Naive B cell (primary cell): Measurements from ENCODE around the gene ENDOV. TPM values are rescaled to one million over a fixed set of nuclear protein-coding genes. Genes with fewer than 3 reads are reported as not detected.
A peak's percentile ranks its signal among the peaks of the same experiment; 100 is the strongest.

Experiments used
- ATAC-seq, 2 donors: fragments of 150-1000 bp; cut with Tn5 transposase; 2 replicates each; pipeline ENCODE4 v1.10.0; 2021; ENCODE audit warnings: low read depth in 2 of 2, mild to moderate bottlenecking in 2 of 2, moderate library complexity in 2 of 2
- DNase-seq: peaks from one replicate; pipeline ENCODE4 v3.0.0; 2022
- H3K27ac Mint-ChIP-seq, 6 donors: one replicate each; pipeline ENCODE4 v1.8.0; 2020 to 2022; ENCODE audit warnings: mild to moderate bottlenecking in 6 of 6, mixed read lengths in 6 of 6, moderate library complexity in 5 of 6, inconsistent platforms in 2 of 6
- H3K27me3 Mint-ChIP-seq, 3 donors: one replicate each; pipeline ENCODE4 v1.8.0; 2021 to 2022; ENCODE audit warnings: mixed read lengths in 3 of 3, mild to moderate bottlenecking in 1 of 3
- H3K36me3 Mint-ChIP-seq, 2 donors: one replicate each; pipeline ENCODE4 v1.8.0; 2020 to 2022; ENCODE audit warnings: mixed read lengths in 2 of 2, inconsistent platforms in 1 of 2, mild to moderate bottlenecking in 1 of 2
- H3K4me1 Mint-ChIP-seq, 3 donors: one replicate each; pipeline ENCODE4 v1.8.0; 2020 to 2022; ENCODE audit warnings: mixed read lengths in 3 of 3, inconsistent platforms in 1 of 3, mild to moderate bottlenecking in 1 of 3, moderate library complexity in 1 of 3
- H3K4me3 Mint-ChIP-seq, 8 donors: one replicate each; pipeline ENCODE4 v1.8.0; 2020 to 2022; ENCODE audit warnings: mild to moderate bottlenecking in 8 of 8, mixed read lengths in 8 of 8, moderate library complexity in 8 of 8, inconsistent platforms in 2 of 8
- H3K9me3 Mint-ChIP-seq, 7 donors: one replicate each; pipeline ENCODE4 v1.8.0; 2020 to 2022; ENCODE audit warnings: mixed read lengths in 7 of 7, mild to moderate bottlenecking in 5 of 7, inconsistent platforms in 2 of 7, moderate library complexity in 1 of 7
- polyA plus RNA-seq, 6 donors: library from polyadenylated mRNA; unstranded; fragments of 300-500 nt; fragmentation: Illumina TruSeq; gene quantifications; one replicate each; pipeline ENCODE4 v1.2.3, GENCODE V29; 2021; ENCODE audit warnings: low read depth in 6 of 6

The ENDOV gene
- polyA plus RNA-seq, 6 donors from 2014 or later = 16.4 to 35.2 (median 20.7) TPM

DNA sequence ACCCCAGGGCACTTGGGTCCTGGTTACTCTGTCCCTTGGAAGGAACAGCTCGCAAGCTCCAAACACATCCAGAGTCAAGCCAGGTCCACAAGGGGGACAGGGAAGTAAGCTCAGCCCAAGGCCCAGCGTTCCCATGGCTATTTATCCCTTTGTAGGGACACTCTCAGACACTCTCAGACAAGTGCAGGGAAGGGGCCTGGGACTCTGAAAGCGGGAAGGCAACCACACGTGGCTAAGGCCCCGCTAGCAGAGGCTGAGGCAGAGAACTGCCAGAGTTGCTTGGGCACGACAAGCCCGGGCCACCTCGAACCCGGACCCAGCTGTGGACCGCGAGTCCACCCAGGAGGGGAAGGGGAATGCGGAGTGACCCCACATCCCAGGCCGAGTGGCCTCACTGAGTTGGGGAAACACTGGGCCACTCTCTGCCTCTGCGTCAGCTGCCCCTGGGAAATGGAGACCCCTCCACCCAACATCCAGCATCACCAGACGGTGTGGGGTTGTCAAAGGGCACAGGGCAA is 51.3 kb downstream of the ENDOV start:
- Mint-ChIP-seq H3K4me1 (peaks cover 0 to 2% (median 0%) of the 10 kb centered on the region in 3 donors), H3K9me3 (no peaks in the 10 kb centered on the region), H3K27me3 (peaks cover 38 to 80% (median 68%) of the 10 kb centered on the region in 3 donors), H3K27ac (no peak overlapping the region), H3K4me3 (no peak overlapping the region), H3K36me3 (no peaks in the 10 kb centered on the region)
- ATAC-seq (no peak), DNase-seq (no peak)

DNA sequence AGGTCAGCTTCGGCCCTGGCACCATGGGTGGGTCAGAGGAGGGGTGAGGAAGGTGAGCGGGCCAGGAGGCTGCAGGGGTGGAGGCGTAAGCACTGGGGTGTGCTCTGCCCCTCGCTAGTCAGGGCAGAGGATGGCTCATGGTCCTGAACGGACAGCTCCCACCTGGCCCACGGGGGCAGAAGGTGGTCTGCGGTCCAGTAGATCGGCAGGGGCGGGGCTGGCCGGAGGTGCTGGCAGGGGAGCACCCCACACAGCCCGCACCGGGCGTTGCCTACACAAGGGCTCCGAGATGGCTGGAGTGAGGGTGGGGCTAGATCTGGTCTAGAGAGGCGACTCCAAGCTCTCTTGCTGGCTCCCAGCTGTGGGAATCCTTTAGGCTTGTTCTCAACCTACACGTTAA is 53.3 kb downstream of the ENDOV start:
- no peak for ATAC-seq
- no peak for DNase-seq
- peaks cover 55 to 91% (median 77%) of the 10 kb centered on the region in 3 donors for H3K27me3 Mint-ChIP-seq
- no peak overlapping the region for H3K4me3 Mint-ChIP-seq
- peaks cover 2 to 15% (median 9%) of the 10 kb centered on the region in 3 donors for H3K4me1 Mint-ChIP-seq
- no peaks in the 10 kb centered on the region for H3K36me3 Mint-ChIP-seq
- H3K27ac Mint-ChIP-seq = no peak overlapping the region
- H3K9me3 Mint-ChIP-seq = no peaks in the 10 kb centered on the region

- ATAC-seq (no peak), DNase-seq (no peak)
- H3K36me3 Mint-ChIP-seq = no peaks in the 10 kb centered on the region
- no peaks in the 10 kb centered on the region for H3K9me3 Mint-ChIP-seq
- peak overlapping the region in 1 of 6 donors; percentile 17 for H3K27ac Mint-ChIP-seq
- peaks cover 2 to 15% (median 9%) of the 10 kb centered on the region in 3 donors for H3K4me1 Mint-ChIP-seq
- peak overlapping the region in 1 of 8 donors; percentile 74 for H3K4me3 Mint-ChIP-seq
- peaks cover 57 to 93% (median 84%) of the 10 kb centered on the region in 3 donors for H3K27me3 Mint-ChIP-seq
Observed at GRCh38 chr17:80468781-80469493, 54.0 kb downstream of the ENDOV start.

GRCh38 chr17:80469667-80470066 is 54.7 kb downstream of the ENDOV start:
- ATAC-seq (no peak), DNase-seq (no peak)
- Mint-ChIP-seq H3K4me3 (no peak overlapping the region), H3K27me3 (peaks cover 61 to 94% (median 90%) of the 10 kb centered on the region in 3 donors), H3K27ac (no peak overlapping the region), H3K36me3 (no peaks in the 10 kb centered on the region), H3K9me3 (no peaks in the 10 kb centered on the region), H3K4me1 (peaks cover 9 to 22% (median 15%) of the 10 kb centered on the region in 3 donors)

DNA sequence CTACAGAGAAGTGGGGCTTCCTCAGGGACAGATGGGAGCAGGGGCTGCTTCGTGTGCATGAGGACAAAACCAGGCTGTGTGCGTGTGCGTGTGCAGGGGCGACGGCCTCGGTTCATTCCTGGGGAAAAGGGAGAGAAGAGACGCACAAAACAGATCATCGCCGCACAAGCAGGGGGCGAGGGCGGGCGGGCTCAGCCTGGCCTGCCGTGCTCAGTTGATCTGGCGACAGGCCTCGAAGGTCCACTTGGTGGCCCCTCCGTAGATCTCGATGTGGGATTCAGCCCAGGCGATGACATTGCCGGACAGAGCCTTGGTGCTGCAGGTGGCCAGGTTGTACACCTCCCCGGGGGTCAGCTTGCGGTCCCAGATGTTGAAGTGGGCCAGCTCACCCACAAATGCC is 55.6 kb downstream of the ENDOV start:
- H3K27me3 Mint-ChIP-seq = peaks cover 63 to 94% (median 90%) of the 10 kb centered on the region in 3 donors

DNA sequence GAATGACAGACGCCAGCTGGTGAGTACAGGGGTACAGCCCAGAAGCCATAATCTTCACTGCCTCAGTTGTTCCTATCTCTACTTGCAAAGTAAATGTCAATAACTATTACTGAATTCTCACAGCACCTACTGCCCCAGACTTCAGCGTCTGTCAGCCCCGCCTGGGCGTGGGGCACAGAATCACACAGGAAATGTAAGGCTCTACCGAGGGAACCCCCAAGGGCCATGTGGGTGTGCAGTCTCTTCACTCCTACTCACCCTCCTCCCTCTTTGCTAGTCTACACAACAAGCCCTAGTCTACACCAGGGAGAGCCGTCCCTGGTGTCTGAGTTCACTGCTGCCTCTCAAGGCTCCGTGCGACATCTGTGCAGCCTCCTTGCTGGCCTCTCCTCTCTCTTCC is 57.0 kb downstream of the ENDOV start:
- peak overlapping the region in 1 of 8 donors; percentile 66 for H3K4me3 Mint-ChIP-seq
- H3K27ac Mint-ChIP-seq = peak overlapping the region in 1 of 6 donors; percentile 31
- no peaks in the 10 kb centered on the region for H3K9me3 Mint-ChIP-seq
- no peaks in the 10 kb centered on the region for H3K36me3 Mint-ChIP-seq
- H3K27me3 Mint-ChIP-seq = peaks cover 63 to 83% (median 82%) of the 10 kb centered on the region in 3 donors
- ATAC-seq (peak; percentile 42 to 56), DNase-seq (no peak)
- H3K4me1 Mint-ChIP-seq = peaks cover 18 to 32% (median 24%) of the 10 kb centered on the region in 3 donors

More for the DNA sequence above, 55.6 kb downstream of the ENDOV start:
- H3K36me3 Mint-ChIP-seq = no peaks in the 10 kb centered on the region
- H3K9me3 Mint-ChIP-seq = no peaks in the 10 kb centered on the region
- no peak overlapping the region for H3K27ac Mint-ChIP-seq
- peaks cover 18 to 32% (median 24%) of the 10 kb centered on the region in 3 donors for H3K4me1 Mint-ChIP-seq
- no peak for DNase-seq
- H3K4me3 Mint-ChIP-seq = no peak overlapping the region
- ATAC-seq = no peak

DNA sequence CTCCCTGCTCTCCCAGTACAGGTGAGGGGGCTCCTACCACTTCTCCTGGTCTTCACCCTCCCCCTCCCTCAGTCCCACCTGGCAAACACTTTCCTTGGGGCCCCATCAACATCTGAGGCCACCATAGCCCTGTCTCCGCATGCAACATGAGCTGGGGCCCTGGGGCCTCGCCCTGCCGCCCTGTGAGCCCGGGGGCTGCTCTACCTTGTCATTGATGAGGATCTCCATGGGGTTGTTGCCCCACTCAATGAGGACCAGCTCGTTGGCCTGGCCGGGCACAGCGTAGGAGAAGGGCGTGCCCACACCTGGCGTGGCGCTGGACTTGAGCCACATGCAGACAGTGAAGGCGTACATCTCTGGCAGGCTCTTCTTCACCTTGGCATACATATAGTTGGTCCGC is 58.0 kb downstream of the ENDOV start:
- Mint-ChIP-seq H3K4me1 (peaks cover 18 to 32% (median 24%) of the 10 kb centered on the region in 3 donors), H3K9me3 (no peaks in the 10 kb centered on the region), H3K4me3 (no peak overlapping the region), H3K27ac (peak overlapping the region in 1 of 6 donors; percentile 47), H3K36me3 (no peaks in the 10 kb centered on the region), H3K27me3 (peaks cover 52 to 73% (median 72%) of the 10 kb centered on the region in 3 donors)
- no peak for DNase-seq
- ATAC-seq = no peak

DNA sequence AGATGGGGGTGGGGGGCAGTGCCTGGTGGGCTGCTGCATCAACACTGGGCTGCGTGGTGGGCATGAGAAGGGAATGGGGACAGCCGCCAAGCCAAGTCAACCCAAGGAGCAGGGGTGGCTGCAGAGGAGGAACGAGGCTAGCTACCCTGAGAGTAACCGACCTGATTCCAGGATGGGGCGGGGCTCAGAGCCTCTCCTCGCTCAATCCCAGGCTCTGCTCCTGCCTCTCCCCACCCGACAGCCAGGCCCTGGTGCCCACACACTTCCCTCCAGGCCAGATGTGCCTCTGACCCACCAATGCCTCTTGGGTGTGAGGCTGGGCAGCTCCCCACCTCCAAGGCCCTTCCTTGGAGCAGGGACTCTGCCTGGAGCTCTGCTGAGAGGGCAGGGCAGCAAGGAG is 58.7 kb downstream of the ENDOV start:
- Mint-ChIP-seq H3K36me3 (no peaks in the 10 kb centered on the region), H3K4me3 (peak overlapping the region in 1 of 8 donors; percentile 5), H3K27ac (no peak overlapping the region), H3K4me1 (peaks cover 18 to 32% (median 24%) of the 10 kb centered on the region in 3 donors), H3K9me3 (no peaks in the 10 kb centered on the region), H3K27me3 (peaks cover 46 to 68% (median 65%) of the 10 kb centered on the region in 3 donors)
- DNase-seq = no peak
- ATAC-seq = no peak

- Mint-ChIP-seq H3K27ac (peak overlapping the region in 2 of 6 donors; percentile 18 to 39), H3K9me3 (peaks cover 0 to 2% (median 0%) of the 10 kb centered on the region in 7 donors), H3K36me3 (no peaks in the 10 kb centered on the region), H3K4me1 (peaks cover 22 to 37% (median 24%) of the 10 kb centered on the region in 3 donors), H3K4me3 (peak overlapping the region; percentile 61 to 87 (median 78)), H3K27me3 (peaks cover 46 to 68% (median 64%) of the 10 kb centered on the region in 3 donors)
- ATAC-seq (peak; percentile 10 to 17), DNase-seq (no peak)
Observed at GRCh38 chr17:80474231-80474960, 59.4 kb downstream of the ENDOV start.

- no peak for ATAC-seq
- peaks cover 0 to 2% (median 0%) of the 10 kb centered on the region in 7 donors for H3K9me3 Mint-ChIP-seq
- H3K4me3 Mint-ChIP-seq = peak overlapping the region; percentile 61 to 87 (median 78)
- peaks cover 52 to 72% (median 68%) of the 10 kb centered on the region in 3 donors for H3K27me3 Mint-ChIP-seq
- H3K4me1 Mint-ChIP-seq = peaks cover 22 to 43% (median 24%) of the 10 kb centered on the region in 3 donors
- peak overlapping the region in 2 of 6 donors; percentile 18 to 39 for H3K27ac Mint-ChIP-seq
- H3K36me3 Mint-ChIP-seq = no peaks in the 10 kb centered on the region
- DNase-seq = no peak
Observed at GRCh38 chr17:80474961-80475909, 60.3 kb downstream of the ENDOV start.

GRCh38 chr17:80475910-80476876 is 61.2 kb downstream of the ENDOV start, which contains the start of gene NPTX1:
NPTX1 (minus strand) TSS chr17:80476607; CDS start chr17:80476446, 161 bp downstream.
- peaks cover 22 to 41% (median 24%) of the 10 kb centered on the region in 3 donors for H3K4me1 Mint-ChIP-seq
- DNase-seq = no peak
- H3K36me3 Mint-ChIP-seq = no peaks in the 10 kb centered on the region
- peak within 1 kb of the TSS in 1 of 6 donors; percentile 29 for H3K27ac Mint-ChIP-seq
- H3K9me3 Mint-ChIP-seq = peaks cover 0 to 2% (median 0%) of the 10 kb centered on the region in 7 donors
- H3K27me3 Mint-ChIP-seq = peaks cover 48 to 72% (median 68%) of the 10 kb centered on the region in 3 donors
- H3K4me3 Mint-ChIP-seq = peak within 1 kb of the TSS; percentile 61 to 87 (median 78)
- ATAC-seq = peak; percentile 11 to 20
